Fibroblast of skin of left quadriceps (primary cell): ENCODE data around the gene COMP.
"Not testable (repeated sequence)": the region's sequence is repeated elsewhere in the genome, so short reads cannot be mapped to it uniquely, and the experiment has no call there.

Source experiments
- DNase-seq, 2 experiments: peaks; one replicate each; pipeline ENCODE4 v3.0.0-alpha.2; 2013; ENCODE audit warnings: low read depth in 2 of 2

The COMP gene

GRCh38 chr19:18746401-18747325 lies 44.4 kb downstream of the COMP start:
- DNase-seq, result no peak

DNA sequence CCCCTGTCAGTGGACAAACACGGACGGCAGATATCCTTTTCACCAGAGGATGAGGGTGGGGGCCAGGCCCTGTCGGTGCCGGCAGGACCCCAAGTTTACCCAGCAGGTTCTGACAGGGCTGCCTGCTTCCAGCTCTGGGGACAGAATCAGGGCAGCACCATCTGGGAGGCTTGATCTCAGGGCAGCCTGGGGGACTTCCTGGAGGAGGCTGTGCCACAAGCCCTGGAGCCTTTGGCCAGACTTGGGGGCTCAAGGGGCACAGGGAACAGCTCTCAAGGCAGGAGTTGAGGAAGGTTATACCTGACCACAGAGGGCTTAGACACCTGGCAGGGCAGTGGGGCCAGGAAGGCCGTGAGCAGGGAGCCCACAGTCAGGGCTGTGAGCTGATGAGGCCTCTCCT lies 45.2 kb downstream of the COMP start:
- no peak for DNase-seq

DNA sequence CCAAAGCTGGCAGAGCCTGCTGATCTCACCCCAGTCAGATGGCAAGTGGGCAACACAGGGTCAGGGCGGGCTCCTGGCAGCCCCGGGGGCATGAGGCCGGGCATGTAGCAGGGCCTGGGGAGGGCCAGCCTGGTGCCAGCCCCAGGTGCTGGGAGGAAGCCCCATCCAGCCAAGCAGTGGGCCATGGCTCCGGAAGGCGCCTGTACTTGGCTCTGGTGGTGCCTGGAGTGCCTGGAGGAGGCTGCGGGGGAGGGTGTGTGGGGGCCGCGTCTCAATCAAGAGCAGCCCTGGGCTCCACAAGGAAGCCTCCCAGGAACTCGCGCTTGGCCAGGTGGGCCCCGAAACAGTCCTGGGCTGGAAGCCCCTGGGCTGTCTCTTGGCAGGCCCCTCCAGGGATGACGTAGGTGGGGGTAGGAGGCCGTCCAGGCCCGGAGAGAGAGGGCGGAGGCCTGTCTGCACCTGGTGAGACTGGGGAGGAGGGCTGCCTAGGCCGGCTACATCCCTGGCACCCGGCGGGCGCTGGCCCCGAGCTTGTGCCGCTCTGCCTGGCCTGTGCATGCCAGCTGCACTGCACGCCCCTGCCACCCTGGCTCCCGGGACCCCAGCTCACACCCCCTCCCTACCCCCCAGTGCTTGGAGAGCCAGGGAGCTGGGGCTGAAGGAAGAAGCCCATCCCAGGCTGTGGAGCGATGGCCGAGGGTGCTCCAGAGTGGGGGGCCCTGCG lies 45.9 kb downstream of the COMP start:
- DNase-seq, result no peak

GRCh38 chr19:18743784-18744418 lies 47.2 kb downstream of the COMP start:
- DNase-seq, result no peak

DNA sequence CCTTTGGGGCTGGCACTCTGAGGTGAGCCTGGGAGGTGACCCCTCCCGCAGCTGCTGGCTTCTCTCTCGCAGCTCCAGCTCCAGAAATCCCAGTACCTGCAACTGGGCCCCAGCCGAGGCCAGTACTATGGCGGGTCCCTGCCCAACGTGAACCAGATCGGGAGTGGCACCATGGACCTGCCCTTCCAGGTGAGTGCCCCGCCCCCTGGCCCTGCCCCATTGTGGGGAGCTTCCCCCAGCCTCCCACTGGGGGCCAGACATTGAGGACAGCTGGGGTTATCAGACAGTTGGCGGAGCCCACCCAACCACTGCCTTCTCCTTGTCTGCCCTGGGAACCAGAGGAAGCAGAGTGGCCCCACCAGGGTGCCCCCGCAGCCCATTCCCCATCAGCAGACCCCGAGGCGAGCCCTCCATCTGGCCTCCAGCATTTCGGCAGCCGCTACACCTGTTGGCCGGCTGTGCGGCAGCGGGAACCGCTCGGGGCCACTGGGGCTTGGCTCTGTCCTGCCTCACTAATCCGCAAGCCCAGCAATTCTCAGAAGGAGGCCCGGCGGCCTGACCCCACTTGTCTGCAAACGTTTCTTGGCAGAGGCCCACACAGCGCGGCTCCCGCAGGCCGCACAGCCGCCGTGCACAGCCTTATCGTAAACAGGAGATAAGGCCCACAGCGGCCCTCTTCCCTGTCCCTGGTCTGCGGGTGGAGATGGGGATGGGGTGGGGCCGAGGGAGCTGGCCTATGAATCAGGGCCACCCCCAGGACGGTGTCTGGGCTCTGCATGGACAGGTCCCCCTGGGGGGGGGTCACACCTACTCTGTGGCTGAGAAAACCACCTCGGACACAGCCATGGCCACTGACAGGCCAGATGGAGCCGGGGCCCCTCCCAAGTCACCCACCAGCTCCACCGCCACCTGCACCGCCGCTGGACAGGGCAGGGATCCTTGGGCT lies 48.0 kb downstream of the COMP start:
- DNase-seq, result no peak

DNA sequence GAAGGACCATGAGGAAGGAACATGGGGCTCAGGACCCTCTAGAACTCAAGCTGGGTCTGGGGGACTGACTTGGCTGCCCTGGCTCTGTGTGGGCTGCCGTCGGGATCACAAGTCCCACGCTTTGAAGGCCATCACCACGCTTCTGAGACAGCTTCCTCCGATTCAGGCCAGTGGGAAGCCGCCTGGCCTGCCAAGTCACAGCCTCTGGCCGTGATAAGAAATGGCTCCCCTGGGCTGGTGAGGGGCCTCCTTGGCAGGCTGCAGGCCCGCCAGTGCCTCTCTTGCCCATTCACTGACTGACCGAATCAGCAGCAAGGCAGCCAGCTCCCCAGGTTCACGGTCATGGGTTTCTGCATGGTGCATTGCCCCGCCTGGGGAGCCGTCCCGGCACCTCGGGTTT lies 48.8 kb downstream of the COMP start:
- no peak for DNase-seq

- no peak for DNase-seq
These were observed 49.7 kb downstream of the COMP start for GRCh38 chr19:18741124-18742121.

DNA sequence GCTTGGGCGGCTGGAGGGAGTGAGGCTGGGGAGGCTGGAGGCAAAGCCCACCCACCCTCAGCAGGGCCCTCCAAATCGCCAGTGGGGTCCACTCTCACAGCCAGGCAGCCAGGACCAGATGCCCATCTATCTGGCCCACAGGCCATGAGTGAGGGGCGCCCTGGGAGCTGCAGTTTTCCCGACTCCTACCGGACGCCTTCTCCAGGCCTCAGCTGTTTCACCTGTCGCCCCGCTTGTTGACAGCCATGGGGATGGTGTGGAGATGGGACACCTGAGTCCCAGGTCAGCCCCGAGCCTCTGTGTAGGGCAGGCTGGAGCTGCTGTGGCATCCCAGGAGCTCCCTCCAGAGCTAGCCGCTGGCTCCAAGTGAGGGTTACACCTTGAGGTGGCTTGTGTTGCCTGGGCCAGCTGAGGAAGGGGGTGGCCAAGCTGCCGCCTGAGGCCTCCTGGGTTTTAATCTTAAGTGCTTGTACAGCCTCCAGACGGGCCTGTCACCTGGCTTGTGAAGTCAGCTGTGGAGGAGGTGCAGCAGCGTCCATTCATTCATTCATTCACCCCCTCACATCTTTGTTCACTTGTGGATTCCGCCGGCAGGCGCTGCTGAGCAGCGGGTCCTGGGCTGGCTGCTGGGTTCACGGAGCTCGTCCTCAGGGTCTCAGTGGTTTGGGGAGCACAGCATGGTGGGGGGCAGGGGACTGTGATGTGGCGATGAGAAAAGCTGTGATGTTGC lies 52.0 kb downstream of the COMP start:
- DNase-seq, result no peak

DNA sequence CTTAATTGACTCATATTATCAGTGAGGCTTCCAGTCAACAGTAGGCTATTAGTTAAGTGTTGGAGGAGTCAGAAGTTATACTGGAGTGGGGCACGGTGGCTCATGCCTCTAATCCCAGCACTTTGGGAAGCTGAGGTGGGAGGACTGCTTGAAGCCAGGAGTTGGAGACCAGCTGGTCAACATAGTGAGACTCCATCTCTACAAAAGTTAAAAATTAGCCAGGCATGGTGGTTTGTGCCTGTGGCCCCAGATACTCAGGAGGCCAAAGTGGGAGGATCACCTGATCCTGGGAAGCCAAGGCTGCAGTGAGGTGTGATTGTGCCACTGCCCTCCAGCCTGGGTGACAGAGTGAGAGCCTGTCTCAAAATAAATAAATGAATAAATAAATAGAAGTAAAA lies 53.2 kb downstream of the COMP start:
- DNase-seq, result no peak

DNA sequence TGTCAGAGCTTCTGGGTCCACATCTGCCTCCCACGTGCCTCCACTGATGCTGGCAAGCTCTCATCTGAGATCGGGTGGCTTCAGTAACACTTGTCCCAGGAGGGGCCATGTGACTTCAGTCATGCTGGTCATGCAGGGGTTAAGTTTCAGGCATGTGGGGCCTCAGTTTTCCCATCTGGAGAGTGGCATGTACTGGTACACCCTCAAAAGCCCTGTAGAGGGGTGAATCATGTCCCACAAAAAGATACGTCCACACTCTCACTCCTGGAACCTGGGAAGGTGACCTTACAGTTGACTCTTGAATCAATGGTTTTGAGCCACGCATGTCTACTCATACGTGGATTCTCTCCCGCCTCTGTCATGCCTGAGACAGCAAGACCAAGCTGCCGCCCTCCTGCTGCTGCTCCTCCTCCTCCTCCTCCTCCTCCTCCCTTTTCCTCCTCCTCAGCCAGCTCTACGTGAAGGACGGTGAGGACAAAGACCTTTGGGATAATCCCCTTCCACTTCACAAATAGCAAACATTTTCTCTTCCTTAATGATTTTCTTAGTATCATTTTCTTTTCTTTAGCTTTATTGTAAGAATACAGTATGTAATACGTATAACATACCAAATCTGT lies 53.7 kb downstream of the COMP start:
- DNase-seq, result no peak

DNA sequence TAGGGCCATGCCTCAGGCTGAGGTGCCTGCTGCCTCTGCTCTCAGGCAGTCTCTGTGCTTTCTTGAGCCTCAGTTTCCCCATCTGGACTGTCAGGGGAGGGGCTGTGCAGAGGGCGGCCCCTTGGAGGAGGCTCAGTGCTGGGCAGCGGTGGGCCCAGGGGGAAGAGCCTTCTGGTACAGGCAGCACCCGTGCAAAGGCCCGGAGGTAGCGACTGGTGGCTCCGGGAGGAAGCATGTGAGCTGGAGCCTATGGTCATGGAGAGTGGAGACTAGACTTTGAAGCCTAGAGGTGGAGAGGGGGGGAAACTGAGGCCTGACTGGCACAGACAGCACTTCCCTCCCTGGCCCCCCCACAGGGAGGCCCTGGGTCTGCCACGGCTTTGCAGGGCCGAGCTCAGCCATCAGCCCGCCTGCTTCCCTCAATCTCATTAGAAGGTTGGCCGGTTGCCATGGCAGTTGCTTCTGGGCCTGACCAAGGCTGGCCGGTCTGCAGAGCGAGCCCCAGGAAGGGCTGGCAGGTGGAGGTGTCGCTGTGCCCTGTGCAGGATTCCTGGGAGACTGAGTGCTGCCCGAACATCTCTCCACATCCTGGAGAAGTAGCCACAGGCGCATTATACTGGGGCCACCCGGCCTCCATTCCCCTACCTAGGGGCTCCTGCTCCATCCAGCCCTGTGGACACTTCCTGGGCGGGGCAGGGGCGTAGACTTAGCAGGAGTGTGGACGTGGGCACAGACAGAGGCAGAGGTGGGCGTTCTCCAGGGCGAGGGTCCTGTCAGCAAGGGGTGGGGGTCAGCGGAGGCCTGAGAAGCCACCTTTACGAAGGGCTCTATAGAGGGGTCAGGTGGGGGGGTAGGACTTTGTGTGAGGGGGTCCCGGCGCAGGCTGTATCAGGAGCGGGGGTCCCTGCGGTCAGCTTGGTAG lies 54.4 kb downstream of the COMP start:
- no peak for DNase-seq

GRCh38 chr19:18735752-18736151 lies 55.4 kb downstream of the COMP start:
- no peak for DNase-seq

- no peak for DNase-seq
These were observed 55.8 kb downstream of the COMP start for GRCh38 chr19:18735324-18735723.

DNA sequence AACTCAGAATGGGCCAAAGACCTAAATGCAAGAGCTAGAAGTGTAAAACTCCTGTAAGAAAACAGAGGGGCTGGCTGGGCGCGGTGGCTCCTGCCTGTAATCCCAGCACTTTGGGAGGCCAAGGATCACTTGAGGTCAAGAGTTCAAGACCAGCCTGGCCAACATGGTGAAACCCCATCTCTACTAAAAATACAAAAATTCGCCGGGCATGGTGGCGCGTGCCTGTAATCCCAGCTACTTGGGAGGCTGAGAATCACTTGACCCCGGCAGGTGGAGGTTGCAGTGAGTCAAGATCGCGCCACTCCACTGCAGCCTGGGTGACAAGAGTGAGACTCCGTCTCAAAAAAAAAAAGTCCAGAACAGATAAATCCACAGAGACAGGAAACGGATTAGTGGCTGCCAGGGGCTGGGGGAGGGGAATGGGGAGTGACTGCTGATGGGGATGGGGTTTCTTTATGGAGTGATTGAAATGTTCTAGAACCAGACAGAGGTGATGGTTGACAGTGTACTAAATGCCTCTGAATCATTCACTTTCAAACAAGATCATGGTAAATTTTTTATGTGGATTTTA lies 57.3 kb downstream of the COMP start:
- DNase-seq, result not testable (repeated sequence)

- peak; percentile 36 to 39 for DNase-seq
These were observed 57.9 kb downstream of the COMP start for GRCh38 chr19:18733196-18733647.
